ENCODE measurements around the gene AUTS2.

Gene AUTS2

GRCh38 chr7:69598487-69599285 lies 411 bp downstream of the AUTS2 start:
- Histone ChIP-seq H3K27me3 (ENCODE audit: insufficient read depth, poor library complexity, severe bottlenecking) (peaks cover 62% of the 10 kb centered on the region), H3K36me3 (ENCODE audit: low read depth) (no peaks in the 10 kb centered on the region), H3K27ac (ENCODE audit: poor library complexity, severe bottlenecking) (no peak overlapping the region), H3K4me3 (ENCODE audit: severe bottlenecking) (peak overlapping the region; percentile 36), H3K9me3 (ENCODE audit: severe bottlenecking) (peaks cover 2% of the 10 kb centered on the region), H3K4me1 (ENCODE audit: insufficient read depth, poor library complexity, severe bottlenecking) (no peaks in the 10 kb centered on the region)
- ATAC-seq (ENCODE audit: low read depth) = peak; percentile 44
- TF ChIP-seq, protein P1, sequence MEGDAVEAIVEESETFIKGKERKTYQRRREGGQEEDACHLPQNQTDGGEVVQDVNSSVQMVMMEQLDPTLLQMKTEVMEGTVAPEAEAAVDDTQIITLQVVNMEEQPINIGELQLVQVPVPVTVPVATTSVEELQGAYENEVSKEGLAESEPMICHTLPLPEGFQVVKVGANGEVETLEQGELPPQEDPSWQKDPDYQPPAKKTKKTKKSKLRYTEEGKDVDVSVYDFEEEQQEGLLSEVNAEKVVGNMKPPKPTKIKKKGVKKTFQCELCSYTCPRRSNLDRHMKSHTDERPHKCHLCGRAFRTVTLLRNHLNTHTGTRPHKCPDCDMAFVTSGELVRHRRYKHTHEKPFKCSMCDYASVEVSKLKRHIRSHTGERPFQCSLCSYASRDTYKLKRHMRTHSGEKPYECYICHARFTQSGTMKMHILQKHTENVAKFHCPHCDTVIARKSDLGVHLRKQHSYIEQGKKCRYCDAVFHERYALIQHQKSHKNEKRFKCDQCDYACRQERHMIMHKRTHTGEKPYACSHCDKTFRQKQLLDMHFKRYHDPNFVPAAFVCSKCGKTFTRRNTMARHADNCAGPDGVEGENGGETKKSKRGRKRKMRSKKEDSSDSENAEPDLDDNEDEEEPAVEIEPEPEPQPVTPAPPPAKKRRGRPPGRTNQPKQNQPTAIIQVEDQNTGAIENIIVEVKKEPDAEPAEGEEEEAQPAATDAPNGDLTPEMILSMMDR (IDR thresholded peaks at IDR 0.05; ENCODE audit: poor library complexity, severe bottlenecking) = no peak
- no peak for DNase-seq (ENCODE audit: low spot score)

DNA sequence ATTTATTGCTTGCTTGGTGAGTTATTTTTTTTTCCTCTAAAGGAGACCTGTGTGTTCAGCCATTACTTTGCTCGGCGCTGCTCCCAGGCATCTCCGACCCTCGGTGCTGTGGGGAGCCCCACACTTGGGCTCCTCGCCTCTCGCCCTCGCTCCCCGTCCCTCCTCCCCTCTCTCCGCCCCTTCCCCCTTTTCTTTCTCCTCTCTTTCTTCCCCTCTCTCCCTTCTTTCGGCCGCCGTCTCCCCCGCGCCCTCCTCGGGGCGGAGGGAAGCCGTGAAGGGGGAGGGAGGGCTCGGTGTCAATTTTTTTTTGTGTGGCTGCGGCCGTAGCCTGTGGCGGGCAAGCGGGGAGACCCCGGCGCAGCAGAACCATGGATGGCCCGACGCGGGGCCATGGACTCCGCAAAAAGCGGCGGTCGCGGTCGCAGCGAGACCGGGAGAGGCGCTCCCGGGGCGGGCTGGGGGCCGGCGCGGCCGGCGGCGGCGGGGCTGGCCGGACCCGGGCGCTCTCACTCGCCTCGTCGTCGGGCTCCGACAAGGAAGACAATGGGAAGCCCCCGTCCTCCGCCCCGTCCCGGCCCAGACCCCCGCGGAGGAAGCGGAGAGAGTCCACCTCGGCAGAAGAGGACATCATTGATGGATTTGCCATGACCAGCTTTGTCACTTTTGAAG lies 1.1 kb downstream of the AUTS2 start:
- H3K4me1 ChIP-seq (ENCODE audit: insufficient read depth, poor library complexity, severe bottlenecking) = no peaks in the 10 kb centered on the region
- ATAC-seq (ENCODE audit: low read depth) (no peak), DNase-seq (ENCODE audit: low spot score) (no peak)
- H3K27ac ChIP-seq (ENCODE audit: poor library complexity, severe bottlenecking) = no peak overlapping the region
- H3K36me3 ChIP-seq (ENCODE audit: low read depth) = no peaks in the 10 kb centered on the region
- no peaks in the 10 kb centered on the region for H3K9me3 ChIP-seq (ENCODE audit: severe bottlenecking)
- peaks cover 64% of the 10 kb centered on the region for H3K27me3 ChIP-seq (ENCODE audit: insufficient read depth, poor library complexity, severe bottlenecking)
- peak overlapping the region; percentile 36 for H3K4me3 ChIP-seq (ENCODE audit: severe bottlenecking)
- TF ChIP-seq, protein P1 (IDR thresholded peaks at IDR 0.05; ENCODE audit: poor library complexity, severe bottlenecking) = no peak

DNA sequence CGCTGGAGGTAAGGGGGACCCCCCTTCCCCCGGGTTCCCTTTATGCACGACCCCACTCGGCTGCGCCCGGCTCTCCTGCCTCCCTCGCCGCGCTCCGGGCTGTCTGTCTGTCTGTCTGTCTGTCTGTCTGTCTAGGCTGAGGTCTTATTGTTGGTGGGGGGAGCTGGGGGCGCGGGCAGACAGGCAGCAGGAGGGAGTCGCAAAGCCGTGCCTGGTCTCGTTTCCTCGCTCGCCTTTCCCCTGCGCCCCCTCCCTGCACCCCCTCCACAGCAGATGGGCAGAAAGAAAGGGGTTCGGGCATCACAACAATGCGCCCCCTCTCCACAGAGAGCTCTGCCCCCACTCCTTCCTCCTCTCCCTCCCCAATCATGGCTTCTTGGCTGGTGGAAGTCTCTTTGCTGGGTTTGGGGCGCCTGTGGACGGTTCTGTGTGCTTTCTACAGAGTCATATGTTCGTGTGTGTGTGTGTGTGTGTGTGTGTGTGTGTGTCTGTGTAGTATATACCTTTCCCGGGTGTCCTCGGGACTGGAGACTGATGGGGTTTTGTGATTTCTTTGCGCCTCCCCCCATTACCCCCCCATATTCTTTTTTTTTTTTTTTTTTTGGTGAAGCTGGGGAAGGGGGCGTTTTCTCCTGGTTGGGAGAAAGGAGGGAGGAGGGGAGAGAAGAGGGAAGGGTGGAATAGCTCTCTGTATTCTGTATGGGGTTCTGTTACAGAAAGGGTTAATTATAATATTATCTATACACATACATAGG lies 1.9 kb downstream of the AUTS2 start:
- TF ChIP-seq, protein P1 (IDR thresholded peaks at IDR 0.05; ENCODE audit: poor library complexity, severe bottlenecking) = no peak
- peaks cover 64% of the 10 kb centered on the region for H3K27me3 ChIP-seq (ENCODE audit: insufficient read depth, poor library complexity, severe bottlenecking)
- DNase-seq (ENCODE audit: low spot score) (no peak), ATAC-seq (ENCODE audit: low read depth) (no peak)
- no peaks in the 10 kb centered on the region for H3K9me3 ChIP-seq (ENCODE audit: severe bottlenecking)
- no peak overlapping the region for H3K27ac ChIP-seq (ENCODE audit: poor library complexity, severe bottlenecking)
- H3K4me1 ChIP-seq (ENCODE audit: insufficient read depth, poor library complexity, severe bottlenecking) = no peaks in the 10 kb centered on the region
- no peak overlapping the region for H3K4me3 ChIP-seq (ENCODE audit: severe bottlenecking)
- H3K36me3 ChIP-seq (ENCODE audit: low read depth) = no peaks in the 10 kb centered on the region

GRCh38 chr7:69600710-69601519 lies 2.6 kb downstream of the AUTS2 start:
- no peak overlapping the region for H3K4me3 ChIP-seq (ENCODE audit: severe bottlenecking)
- H3K27ac ChIP-seq (ENCODE audit: poor library complexity, severe bottlenecking) = no peak overlapping the region
- ATAC-seq (ENCODE audit: low read depth) (no peak), DNase-seq (ENCODE audit: low spot score) (no peak)
- H3K9me3 ChIP-seq (ENCODE audit: severe bottlenecking) = no peaks in the 10 kb centered on the region
- TF ChIP-seq, protein P1 (IDR thresholded peaks at IDR 0.05; ENCODE audit: poor library complexity, severe bottlenecking) = no peak
- H3K4me1 ChIP-seq (ENCODE audit: insufficient read depth, poor library complexity, severe bottlenecking) = no peaks in the 10 kb centered on the region
- no peaks in the 10 kb centered on the region for H3K36me3 ChIP-seq (ENCODE audit: low read depth)
- H3K27me3 ChIP-seq (ENCODE audit: insufficient read depth, poor library complexity, severe bottlenecking) = peaks cover 60% of the 10 kb centered on the region
